Stimulated activated CD4-positive, alpha-beta T cell treated with anti-CD3 and anti-CD28 coated beads, Interleukin-15, amount 100 ng/mL, for 24 hours (primary cell): Measurements from ENCODE around the gene C2orf68.
"Not testable (repeated sequence)": the region's sequence is repeated elsewhere in the genome, so short reads cannot be mapped to it uniquely, and the experiment has no call there.

Experiments used
- DNase-seq: peaks from one replicate; pipeline ENCODE4 v3.0.0-alpha.2; 2020

Gene C2orf68

GRCh38 chr2:85628658-85629057 is 16.8 kb upstream of the C2orf68 start:
- no peak for DNase-seq

- no peak for DNase-seq
Observed at GRCh38 chr2:85623991-85624390, 12.1 kb upstream of the C2orf68 start.

DNA sequence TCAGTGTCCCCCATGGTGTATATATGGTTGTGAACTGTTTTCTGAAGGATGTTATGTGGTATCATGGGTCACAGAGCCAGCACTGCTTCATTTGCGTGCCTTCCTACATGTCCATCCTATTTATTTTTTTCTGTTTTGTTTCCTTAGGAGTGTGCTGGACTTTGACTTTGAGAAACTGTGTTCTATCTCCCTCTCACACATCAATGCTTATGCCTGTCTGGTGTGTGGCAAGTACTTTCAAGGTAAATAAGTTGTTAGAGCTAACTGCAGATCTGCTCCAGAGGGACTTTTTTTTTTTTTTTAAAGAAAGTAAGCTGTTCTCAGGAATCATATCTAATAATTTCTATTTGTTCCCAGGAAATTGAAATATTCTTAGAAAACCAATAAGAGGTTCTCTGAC is 9.5 kb upstream of the C2orf68 start:
- DNase-seq, result no peak

DNA sequence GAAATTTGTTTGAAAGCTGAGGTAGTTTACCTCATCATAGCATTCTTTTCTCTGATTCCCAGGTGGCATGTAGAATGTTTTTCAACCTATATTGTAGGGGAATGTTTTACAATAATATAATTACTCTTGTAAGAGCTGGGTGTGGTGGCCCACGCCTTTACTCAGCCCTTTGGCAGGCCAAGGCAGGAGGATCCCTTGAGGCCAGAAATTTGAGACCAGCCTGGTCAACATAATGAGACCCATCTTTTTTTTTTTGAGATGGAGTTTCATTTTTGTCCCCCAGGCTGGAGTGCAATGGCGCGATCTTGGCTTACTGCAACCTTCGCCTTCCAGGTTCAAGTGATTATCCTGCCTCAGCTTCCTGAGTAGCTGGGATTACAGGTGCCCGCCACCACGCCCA is 7.8 kb upstream of the C2orf68 start:
- DNase-seq, result no peak

DNA sequence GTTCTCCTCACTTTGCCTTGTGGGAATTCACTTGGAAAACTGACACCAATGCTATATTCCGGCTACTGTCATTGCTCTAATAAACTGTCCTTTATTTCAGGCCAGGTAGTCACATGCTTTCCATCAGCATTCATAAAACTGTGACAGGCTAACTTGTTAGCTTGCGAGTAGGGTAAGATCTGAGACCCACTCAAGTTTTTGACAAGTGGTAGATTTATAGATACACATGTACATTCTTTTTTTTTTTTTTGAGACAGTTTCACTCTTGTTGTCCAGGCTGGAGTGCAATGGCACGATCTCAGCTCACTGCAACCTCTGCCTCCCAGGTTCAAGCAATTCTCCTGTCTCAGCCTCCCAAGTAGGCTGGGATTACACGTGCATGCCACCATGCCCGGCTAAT is 5.9 kb upstream of the C2orf68 start:
- not testable (repeated sequence) for DNase-seq

- no peak for DNase-seq
Observed at GRCh38 chr2:85615413-85615728, 3.5 kb upstream of the C2orf68 start.

DNA sequence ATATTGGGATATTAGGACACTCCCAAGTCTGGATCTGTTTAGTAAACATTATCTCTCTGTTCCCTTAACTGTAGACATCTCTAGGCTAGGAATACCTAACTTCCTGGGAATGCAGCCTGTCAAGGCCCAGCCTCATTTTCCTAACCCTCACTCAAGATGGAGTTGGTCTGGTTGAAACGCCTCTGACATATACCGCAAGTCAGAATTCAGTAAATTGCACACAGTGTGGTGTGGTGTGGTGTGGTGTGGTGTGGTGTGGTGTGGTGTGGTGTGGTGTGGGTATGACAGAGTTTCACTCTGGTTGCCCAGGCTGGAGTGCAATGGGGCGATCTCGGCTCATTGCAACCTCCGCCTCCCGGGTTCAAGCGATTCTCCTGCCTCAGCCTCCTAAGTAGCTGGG is 2.9 kb upstream of the C2orf68 start:
- not testable (repeated sequence) for DNase-seq

DNA sequence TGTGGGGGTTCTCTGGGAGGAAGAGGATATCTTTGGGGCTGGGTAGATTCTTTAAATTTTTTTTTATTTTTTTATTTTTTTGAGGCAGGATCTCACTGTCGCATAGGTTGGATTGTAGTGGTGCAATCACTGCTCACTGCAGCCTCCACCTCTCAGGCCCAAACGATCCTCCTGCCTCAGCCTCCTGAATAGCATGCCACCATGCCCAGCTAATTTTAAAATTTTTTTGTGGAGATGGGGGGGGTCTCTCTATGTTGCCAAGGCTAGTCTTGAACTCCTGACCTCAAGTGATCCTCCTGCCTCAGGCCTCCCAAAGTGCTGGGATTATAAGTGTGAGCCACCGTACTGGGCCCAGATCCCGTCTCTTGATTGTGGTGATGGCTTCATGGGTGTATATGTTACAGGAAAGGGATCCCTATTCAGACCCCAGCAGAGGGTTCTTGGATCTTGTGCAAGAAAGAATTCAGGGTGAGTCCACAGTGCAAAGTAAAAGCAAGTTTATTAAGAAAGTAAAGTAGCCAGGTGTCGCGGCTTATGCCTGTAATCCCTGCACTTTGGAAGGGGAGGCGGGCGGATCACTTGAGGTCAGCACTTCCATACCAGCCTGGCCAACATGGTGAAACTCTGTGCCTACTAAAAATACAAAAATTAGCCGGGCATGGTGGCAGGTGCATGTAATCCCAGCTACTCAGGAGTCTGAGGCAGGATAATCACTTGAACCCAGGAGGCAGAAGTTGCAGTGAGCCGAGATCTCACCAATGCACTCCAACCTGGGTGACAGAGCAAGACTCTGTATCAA is 2.0 kb upstream of the C2orf68 start:
- DNase-seq, result no peak

DNA sequence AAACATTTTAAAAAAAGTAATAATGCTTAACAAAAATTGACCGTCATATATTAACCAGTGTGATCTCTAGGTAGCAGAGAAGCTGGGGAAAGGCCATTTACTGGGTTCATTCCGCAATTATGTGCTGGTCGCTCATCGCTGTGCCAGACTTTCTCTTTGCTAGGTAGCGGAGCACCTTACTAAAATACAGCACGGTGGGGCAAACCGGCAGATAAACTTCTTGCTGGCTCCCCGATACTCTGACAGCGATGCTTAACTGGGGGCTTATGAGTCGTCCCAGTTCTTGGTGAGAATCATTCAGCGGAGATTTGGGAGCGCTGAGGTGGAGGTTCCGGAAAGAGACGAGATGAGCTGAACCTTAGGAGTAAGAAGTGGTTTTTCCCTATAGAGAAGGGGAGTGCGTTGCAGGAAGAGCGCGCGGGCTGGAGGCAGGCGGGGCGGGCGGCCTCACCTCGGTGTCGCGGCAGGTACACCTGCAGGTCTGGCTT is 605 bp downstream of the C2orf68 start:
- peak; percentile 13 for DNase-seq

DNA sequence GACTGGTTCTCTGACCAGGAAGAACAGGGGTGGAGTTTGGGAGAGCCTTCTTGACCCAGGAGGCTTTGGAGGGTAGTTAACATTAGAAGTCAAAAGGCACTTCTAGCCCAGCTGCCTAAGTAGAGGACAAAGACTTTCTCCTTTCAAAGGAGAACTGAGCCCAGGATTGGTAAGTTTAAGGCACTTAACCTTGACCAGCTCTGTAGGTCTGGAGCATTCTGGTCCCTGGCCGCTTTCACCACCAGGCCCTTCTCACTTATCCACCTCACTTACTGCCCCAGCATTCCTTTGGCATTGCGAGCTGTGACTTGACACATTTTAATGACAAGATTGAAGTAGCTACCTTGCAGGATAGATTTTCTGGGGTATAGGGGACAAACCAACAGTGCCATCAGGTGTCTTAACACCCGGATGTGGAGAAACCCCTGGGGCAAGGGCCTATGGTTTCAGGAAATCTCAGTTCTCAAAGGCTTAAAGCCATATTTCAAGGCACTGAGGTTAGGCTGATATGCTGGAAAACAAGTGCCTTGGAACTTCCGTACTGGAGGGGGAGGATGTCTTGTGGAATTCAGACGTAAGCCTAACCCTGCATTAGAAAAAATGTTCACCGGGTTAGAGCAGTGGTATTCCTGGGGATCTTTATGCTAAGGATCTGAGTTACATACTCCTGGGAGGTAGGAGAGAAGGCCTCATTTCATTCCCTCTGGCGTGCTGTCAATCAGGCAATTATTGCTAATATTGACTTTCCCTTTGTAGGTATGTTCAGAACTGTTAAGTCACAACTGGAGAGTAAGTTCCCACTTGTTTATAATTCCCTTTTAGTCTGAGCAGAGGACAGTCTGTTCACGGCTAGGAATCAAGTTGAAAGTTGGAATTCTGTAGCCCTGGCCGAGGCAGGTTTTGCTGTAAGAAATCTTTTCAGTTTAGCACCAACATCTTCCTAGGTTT is 4.3 kb downstream of the C2orf68 start:
- no peak for DNase-seq

DNA sequence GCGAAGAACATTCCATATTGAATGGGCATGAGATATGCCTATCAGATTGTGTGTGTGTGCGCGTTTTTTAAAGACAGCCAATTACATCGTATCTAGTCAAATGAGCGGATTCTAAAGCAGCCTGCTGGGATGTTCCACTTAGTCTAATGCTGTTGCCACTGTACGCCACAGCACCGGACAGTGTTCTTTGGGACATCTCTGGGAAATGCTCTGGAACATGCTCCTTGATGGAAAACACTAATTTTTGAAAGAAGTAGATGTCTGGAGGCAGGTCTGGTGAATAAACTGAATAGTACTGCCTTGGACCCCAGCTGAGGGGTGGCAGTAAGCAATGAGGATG is 5.8 kb downstream of the C2orf68 start:
- DNase-seq, result no peak

- DNase-seq, result no peak
Observed at GRCh38 chr2:85605406-85606115, 6.3 kb downstream of the C2orf68 start.

- no peak for DNase-seq
Observed at GRCh38 chr2:85604568-85605339, 7.1 kb downstream of the C2orf68 start.

DNA sequence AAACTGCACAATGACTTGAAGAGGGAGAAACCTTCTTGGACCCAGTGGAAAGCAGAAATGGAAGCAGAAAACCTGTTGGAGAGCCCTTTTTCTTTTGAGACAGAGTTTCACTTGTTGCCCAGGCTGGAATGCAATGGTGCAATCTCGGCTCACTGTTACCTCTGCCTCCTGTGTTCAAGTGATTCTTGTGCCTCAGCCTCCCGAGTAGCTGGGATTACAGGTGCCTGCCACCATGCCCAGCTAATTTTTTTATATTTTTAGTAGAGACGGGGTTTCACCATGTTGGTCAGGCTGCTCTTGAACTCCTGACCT is 7.8 kb downstream of the C2orf68 start:
- DNase-seq, result not testable (repeated sequence)

DNA sequence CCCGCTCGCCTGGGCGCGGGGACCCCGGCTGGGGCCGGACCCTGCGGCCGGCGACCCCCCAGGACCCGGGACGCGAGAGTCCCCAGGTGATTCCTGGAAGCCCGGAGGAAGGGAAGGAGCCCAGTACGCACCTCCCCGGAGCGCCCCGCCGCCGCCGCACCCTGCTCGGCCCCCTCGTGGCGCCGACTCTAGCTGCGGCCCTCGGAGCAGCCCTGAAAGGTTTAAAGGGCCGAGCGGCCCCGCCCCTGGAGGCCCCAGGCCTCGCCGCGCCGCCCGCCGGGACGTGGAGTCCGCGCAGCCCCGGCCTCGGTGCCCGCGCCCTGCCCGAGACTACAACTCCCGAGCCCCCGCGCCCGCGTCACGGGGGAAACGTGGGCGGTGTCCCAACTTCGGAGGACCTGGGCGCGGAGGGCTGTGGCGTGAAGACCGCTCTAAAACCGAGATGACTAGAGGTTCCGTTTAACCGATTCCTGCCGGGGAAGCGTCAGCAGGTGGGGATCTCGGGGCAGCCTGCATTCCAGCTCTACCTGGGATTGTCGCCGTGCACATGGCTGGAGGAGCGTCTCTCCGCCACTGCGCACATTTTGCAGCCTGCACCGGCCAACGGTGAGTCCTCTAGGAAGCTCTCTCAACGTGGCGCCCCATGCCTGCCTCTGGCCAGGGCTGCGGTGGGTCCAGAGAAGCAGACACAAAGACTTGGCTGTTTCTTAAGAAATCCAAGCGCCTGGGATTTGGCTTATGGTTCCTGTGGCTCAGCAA is 9.2 kb downstream of the C2orf68 start, which contains the start of gene TMEM150A:
Gene TMEM150A (minus strand): TSS at position 223 of the 759 bp plus-strand sequence. CDS start 750 bp downstream, outside the sequence.
- DNase-seq, result peak; percentile 93

- no peak for DNase-seq
Observed at GRCh38 chr2:85601771-85602475, 9.9 kb downstream of the C2orf68 start.

- DNase-seq, result no peak
Observed at GRCh38 chr2:85600951-85601770, 10.7 kb downstream of the C2orf68 start.

DNA sequence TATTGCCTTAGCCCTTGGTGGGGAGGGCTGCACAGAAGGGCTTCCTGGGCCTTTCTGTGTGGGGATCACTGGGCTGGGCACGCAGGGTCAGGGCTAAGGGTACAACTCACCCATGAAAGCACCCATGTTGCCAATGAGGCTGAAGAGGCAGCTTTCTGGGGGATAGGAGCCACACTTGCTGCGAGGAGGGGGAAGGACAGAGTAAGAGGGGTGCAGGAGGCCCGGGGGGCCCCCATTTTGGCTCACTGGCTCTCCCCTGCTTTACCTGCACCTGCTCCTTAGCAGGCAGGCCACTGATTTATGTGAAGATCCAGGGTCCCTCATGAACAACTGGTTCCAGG is 11.7 kb downstream of the C2orf68 start:
- DNase-seq, result no peak

DNA sequence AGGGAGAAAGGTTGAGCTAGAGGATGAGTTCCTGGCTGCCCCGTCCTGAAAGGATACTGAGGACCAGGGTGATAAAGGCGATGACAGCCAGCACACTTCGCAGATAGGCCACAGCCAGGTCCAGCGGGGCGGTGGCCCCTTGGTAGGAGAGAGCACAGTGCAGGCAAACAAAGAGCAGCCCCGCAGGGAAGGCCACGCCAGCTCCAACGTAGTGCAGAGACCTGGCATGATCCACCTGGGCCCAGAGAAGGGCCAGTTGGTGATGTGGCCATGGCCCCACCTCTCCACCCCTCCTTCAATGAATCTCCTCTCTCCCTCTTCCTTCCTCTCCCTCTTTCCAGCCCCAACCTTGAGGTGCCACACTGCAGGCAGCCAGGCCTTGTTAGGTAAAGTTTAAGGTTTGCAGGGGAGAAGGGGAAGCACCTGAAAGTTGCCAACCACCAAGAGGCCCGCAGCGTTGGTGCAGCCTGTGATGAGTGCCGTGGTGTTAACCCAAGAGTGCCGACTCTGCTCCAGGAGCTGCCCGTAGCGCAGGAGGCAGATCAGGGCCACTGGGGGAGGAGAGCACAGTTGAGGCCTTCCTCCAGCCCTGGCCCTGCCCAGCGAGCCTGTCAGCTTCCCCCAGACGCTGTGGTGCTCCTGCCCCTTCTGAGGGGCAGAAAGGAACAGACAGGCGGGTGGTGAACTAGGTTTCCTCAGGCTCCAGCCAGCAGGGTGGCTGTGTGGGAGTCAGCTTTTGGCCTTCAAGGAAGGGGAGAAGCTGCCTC is 12.2 kb downstream of the C2orf68 start:
- no peak for DNase-seq
